GM04504 (cell line): ENCODE data around the gene RBM44.
"Not testable (repeated sequence)": the region's sequence is repeated elsewhere in the genome, so short reads cannot be mapped to it uniquely, and the experiment has no call there.

Experiments
- DNase-seq: peaks from one replicate; pipeline ENCODE4 v3.0.0-alpha.2; 2012; ENCODE audit warnings: low read depth

The RBM44 gene

GRCh38 chr2:237774811-237775553 is 23.6 kb upstream of the RBM44 start:
- DNase-seq = no peak

GRCh38 chr2:237779521-237779920 is 19.1 kb upstream of the RBM44 start:
- no peak for DNase-seq

- no peak for DNase-seq
Observed at GRCh38 chr2:237782181-237782580, 16.4 kb upstream of the RBM44 start.

GRCh38 chr2:237783678-237784077 is 14.9 kb upstream of the RBM44 start:
- not testable (repeated sequence) for DNase-seq

GRCh38 chr2:237786936-237787335 is 11.6 kb upstream of the RBM44 start:
- no peak for DNase-seq

- no peak for DNase-seq
Observed at GRCh38 chr2:237790353-237790752, 8.2 kb upstream of the RBM44 start.

GRCh38 chr2:237791977-237792727 is 6.4 kb upstream of the RBM44 start:
- no peak for DNase-seq

- DNase-seq = no peak
Observed at GRCh38 chr2:237797253-237797652, 1.3 kb upstream of the RBM44 start.

- no peak for DNase-seq
Observed at GRCh38 chr2:237799060-237799428, 465 bp downstream of the RBM44 start.

- DNase-seq = no peak
Observed at GRCh38 chr2:237801466-237801865, 2.9 kb downstream of the RBM44 start.

- no peak for DNase-seq
Observed at GRCh38 chr2:237806334-237806733, 7.8 kb downstream of the RBM44 start.

GRCh38 chr2:237815637-237816036 is 17.1 kb downstream of the RBM44 start:
- DNase-seq = no peak

GRCh38 chr2:237816531-237816930 is 18.0 kb downstream of the RBM44 start:
- no peak for DNase-seq

- peak; percentile 69 for DNase-seq
Observed at GRCh38 chr2:237818066-237818473, 19.5 kb downstream of the RBM44 start.

- DNase-seq = no peak
Observed at GRCh38 chr2:237819231-237819630, 20.7 kb downstream of the RBM44 start.

- no peak for DNase-seq
Observed at GRCh38 chr2:237820421-237820820, 21.8 kb downstream of the RBM44 start.

GRCh38 chr2:237823544-237823943 is 25.0 kb downstream of the RBM44 start:
- DNase-seq = no peak

GRCh38 chr2:237824085-237824484 is 25.5 kb downstream of the RBM44 start:
- no peak for DNase-seq

GRCh38 chr2:237827421-237827987 is 28.9 kb downstream of the RBM44 start:
- DNase-seq = no peak

GRCh38 chr2:237830522-237830921 is 31.9 kb downstream of the RBM44 start:
- DNase-seq = no peak

GRCh38 chr2:237833546-237833945 is 35.0 kb downstream of the RBM44 start:
- no peak for DNase-seq

- no peak for DNase-seq
Observed at GRCh38 chr2:237835372-237835771, 36.8 kb downstream of the RBM44 start.

GRCh38 chr2:237841051-237841450 is 42.5 kb downstream of the RBM44 start:
- no peak for DNase-seq
